ENCODE measurements around the gene NPNT. TPM values are rescaled to one million over a fixed set of nuclear protein-coding genes. Genes with fewer than 3 reads are reported as not detected.
"Not testable (repeated sequence)": the region's sequence is repeated elsewhere in the genome, so short reads cannot be mapped to it uniquely, and the experiment has no call there.

NPNT gene
- polyA plus RNA-seq (ENCODE audit: insufficient read depth in 1 of 5, insufficient read length in 5 of 5, low replicate concordance in 1 of 5), result 100 to 1,000 TPM in 2 of 5 donors, 10 to 100 TPM in 3; 69.8 to 113 (median 97.4) TPM
- long read RNA-seq, donor 1, full-length matches to known transcripts, result 9 of 71 reads
- long read RNA-seq, donor 1, partial matches to known transcripts, result 62 of 71 reads
- long read RNA-seq, donor 1, other reads (novel, unspliced or antisense), result 0 of 71 reads
- long read RNA-seq, donor 2, full-length matches to known transcripts, result 6 of 6 reads
- long read RNA-seq, donor 2, partial matches to known transcripts, result 0 of 6 reads
- long read RNA-seq, donor 2, other reads (novel, unspliced or antisense), result 0 of 6 reads
- long read RNA-seq, donor 3, result 0 reads
- long read RNA-seq, donor 4, full-length matches to known transcripts, result 3 of 3 reads
- long read RNA-seq, donor 4, partial matches to known transcripts, result 0 of 3 reads
- long read RNA-seq, donor 4, other reads (novel, unspliced or antisense), result 0 of 3 reads
- long read RNA-seq, donor 5, full-length matches to known transcripts, result 4 of 98 reads
- long read RNA-seq, donor 5, partial matches to known transcripts, result 94 of 98 reads
- long read RNA-seq, donor 5, other reads (novel, unspliced or antisense), result 0 of 98 reads
- long read RNA-seq, donor 6, full-length matches to known transcripts, result 12 of 23 reads
- long read RNA-seq, donor 6, partial matches to known transcripts, result 11 of 23 reads
- long read RNA-seq, donor 6, other reads (novel, unspliced or antisense), result 0 of 23 reads
- long read RNA-seq, donor 7, full-length matches to known transcripts, result 6 of 13 reads
- long read RNA-seq, donor 7, partial matches to known transcripts, result 7 of 13 reads
- long read RNA-seq, donor 7, other reads (novel, unspliced or antisense), result 0 of 13 reads
- long read RNA-seq, donor 8, partial matches to known transcripts, result 13 of 13 reads
- long read RNA-seq, donor 8, other reads (novel, unspliced or antisense), result 0 of 13 reads

GRCh38 chr4:105894660-105895582 is at the start of gene NPNT:
Gene NPNT, plus strand, starts transcription at chr4:105895471. Its CDS starts 182 bp downstream, at chr4:105895653.
- DNase-seq, result peak; percentile 73 to 74

DNA sequence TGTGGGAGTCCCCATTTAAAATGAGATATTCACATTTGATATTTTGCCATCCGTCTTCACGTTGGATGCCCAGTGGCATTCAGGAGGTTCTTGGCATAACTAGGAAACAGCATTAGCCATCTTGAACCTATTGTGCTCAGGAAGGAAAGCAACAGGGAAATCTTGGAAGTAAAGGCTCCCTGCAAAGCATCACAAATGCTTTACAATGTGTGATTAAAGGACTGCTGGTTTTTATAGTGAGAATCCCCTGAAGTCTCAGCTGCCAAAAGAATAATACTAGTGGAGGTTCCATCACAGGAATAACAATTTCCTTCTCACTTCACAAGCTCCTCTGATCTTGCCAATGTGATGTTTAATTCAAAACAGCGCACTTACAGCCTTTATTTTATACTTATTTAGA is 49.7 kb upstream of the NPNT start:
- no peak for DNase-seq

GRCh38 chr4:105848359-105848758 is 46.9 kb upstream of the NPNT start:
- DNase-seq, result not testable (repeated sequence)

- DNase-seq, result no peak
These were observed 44.1 kb upstream of the NPNT start for GRCh38 chr4:105851196-105851595.

DNA sequence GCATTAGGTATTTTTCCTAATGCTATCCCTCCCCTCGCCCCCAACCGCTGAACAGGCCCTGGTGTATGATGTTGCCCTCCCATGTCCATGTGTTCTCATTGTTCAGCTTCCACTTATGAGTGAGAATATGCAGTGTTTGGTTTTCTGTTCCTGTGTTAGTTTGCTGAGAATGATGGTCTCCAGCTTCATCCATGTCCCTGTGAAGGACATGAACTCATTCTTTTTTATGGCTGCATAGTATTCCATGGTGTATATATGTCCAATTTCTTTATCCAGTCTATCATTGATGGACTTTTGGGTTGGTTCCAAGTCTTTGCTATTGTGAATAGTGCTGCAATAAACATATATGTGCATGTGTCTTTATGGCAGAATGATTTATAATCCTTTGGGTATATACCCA is 43.0 kb upstream of the NPNT start:
- not testable (repeated sequence) for DNase-seq

- DNase-seq, result no peak
These were observed 36.7 kb upstream of the NPNT start for GRCh38 chr4:105858466-105859040.

GRCh38 chr4:105859233-105859632 is 36.0 kb upstream of the NPNT start:
- DNase-seq, result no peak

DNA sequence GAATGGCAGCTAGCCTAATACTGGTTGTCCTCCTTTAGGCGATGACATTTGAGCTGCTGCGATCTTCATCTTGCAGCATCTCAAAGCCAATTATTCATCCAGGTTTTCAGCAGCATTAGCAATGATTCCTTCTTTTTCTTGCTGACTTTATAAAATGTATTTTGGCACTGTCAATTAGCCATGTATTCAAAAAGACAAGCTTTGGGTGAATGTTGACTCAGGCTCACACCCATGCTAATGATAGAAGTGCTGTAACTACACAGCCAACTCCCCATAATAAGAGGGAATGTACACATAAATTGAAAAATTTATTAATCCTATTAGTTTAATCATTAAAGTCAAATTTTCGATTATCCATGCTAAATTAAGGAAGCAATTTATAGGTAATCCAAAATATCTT is 24.3 kb upstream of the NPNT start:
- DNase-seq, result no peak

GRCh38 chr4:105871997-105872396 is 23.3 kb upstream of the NPNT start:
- no peak for DNase-seq

DNA sequence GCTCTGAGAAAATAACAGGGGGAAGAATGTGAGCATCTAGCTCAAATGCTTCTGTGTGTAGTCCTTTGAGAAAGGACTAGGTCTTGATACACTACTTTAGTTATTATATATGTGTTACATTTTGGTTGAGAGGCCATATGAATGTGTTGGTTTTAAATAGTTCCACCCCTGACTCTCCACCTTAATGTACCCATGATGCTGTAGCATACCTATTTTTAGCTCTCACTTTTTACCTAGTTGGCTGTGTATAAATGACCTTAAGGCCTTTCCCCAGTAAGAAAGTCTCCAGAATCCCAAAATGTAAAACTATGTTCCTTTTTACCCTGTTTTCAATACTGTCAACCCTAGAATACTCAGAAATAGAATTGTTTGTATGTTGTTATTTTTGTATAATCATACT is 20.0 kb upstream of the NPNT start:
- no peak for DNase-seq

- no peak for DNase-seq
These were observed 16.6 kb upstream of the NPNT start for GRCh38 chr4:105878668-105879067.

DNA sequence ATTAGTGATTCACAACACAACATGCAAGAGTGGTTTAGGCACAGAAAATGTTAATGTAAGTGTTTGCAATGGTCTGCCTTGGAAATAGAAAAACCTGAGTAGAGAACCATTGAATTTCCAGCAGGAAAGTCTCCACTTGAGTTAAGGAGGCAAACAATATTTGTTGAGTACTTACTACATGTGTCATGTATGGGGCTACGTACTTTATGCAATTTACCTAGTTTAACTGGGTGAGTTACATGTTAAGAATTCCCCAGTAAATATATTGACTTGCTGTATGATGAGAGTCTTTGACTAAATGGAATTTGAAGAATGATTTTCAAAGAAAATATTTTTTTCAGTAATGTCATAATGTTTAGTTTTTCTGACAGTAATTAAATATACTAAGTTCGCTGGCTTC is 7.8 kb upstream of the NPNT start:
- no peak for DNase-seq

DNA sequence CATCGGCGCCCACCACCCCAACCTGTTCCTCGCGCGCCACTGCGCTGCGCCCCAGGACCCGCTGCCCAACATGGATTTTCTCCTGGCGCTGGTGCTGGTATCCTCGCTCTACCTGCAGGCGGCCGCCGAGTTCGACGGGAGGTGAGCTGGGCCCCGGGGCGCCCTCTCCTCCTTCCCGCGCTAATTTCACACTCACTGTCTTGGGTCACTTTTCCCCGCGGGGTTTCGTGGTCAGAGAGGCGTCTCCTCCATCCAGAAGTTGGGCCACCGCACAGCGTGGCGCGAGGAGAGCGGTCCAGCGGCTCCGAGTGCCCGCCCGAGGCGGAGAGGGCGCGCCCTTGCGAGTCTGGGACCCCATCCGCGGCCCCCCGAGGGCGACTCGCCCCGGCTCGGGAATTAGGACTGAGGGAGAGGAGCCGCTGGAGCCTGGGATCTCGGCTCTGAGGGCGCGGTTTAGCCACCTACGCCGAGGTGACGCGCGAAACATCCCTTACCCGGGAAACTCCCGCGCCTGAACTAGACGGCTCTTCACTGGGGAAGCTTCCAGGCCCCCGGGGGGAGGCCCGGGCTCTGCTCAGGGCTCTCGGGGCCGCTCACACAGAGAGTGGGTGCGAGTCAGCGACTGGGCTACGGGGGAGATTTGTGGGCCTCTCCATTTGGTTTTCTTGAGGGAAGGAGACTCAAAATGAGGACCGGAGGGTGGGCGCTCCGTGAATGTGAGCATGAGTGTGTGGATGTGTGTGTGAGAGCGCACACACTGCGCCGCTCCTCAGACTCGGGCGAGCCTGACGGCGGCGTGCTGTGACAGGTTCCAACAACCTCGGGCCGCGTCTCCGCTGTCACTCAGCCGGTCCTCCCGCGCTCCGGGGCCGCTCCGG is 551 bp downstream of the NPNT start:
- peak; percentile 23 to 39 for DNase-seq

DNA sequence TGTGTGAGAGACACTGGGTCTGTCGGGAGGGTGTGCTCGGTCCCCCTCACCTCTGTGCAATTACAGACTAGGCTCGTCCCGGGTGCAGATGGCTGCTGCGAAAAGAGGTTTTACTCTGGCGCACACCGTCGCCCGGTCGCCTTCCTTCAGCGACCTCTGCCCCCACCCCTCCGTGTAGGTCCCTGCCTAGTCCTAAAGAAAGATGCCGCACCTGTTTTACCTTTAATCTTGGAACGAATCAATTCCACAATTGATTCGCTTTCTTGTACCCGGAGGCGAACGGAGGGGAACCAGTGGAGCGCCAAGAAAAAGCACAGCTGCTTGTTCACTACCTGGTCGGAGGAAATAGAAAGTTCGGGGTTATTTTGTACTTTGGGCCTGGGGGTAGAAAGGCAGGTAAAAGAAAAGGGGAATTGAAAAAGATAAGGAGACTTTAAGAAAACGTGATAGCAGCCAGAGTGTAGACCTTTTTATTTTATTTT is 1.2 kb downstream of the NPNT start:
- DNase-seq, result no peak

DNA sequence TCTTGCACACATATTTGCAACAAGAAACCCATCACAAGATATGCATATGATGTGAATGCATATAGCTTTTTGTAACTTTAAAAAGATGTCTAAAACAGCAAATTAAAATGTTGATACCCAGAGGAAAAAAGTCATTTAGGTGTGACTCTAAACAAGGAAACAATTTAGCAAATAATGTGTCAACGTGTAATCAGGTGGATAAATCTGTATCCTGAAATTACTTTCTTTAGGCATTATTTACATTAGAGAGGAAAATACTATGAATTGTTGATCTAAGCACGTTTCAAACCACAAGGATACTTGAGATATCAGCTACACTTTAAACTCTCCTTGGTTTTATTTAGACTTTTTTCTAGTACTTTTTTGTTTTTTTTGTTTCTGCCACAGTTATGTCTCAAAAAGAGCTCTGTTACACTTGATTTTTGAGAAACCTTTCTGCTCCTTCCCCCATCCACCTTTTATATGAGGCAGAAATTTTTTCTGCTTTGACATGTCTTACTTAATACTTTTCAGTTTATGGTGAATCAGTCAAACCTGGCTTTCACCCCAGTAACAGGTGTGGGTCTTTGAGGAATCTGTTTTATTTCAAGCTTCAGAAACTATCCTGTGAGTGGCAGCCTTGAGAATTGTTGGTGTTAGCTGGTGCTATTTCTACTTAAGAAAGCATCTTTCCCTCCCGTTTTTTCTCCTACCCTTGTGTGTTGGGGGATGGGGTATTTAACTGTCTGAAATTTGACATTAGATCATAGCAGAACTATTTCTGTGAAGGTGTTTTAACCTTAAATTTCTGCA is 1.9 kb downstream of the NPNT start:
- DNase-seq, result no peak

DNA sequence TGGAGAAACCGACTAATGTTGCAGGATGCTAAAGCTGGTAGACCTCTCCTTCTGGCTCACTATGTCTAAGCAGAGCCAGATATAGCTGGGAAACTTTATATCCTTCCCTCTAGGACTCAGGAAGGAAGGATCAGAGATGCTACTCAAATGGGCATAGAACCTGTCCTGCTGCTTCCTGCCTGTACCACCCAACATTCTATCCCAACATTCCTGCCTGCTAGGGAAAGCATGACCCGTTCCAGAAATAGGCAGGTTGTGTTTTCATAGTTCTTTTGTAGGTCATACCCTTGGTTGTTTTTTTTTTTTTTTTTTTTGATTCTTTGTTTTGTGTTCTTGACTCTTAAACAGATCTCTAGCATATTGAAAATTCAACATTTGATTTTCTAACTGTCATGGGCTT is 5.3 kb downstream of the NPNT start:
- no peak for DNase-seq

- no peak for DNase-seq
These were observed 7.4 kb downstream of the NPNT start for GRCh38 chr4:105902550-105903262.

- DNase-seq, result no peak
These were observed 14.6 kb downstream of the NPNT start for GRCh38 chr4:105909787-105910281.
